Muscle layer of colon (tissue), 2 donors: Measurements from ENCODE around the gene GAL3ST2.
"Not testable (repeated sequence)": the region's sequence is repeated elsewhere in the genome, so short reads cannot be mapped to it uniquely, and the experiment has no call there.

Experiments used
- H3K27ac ChIP-seq: one replicate; pipeline ENCODE4 v1.7.0; 2013; ENCODE audit warnings: low read depth, mild to moderate bottlenecking, low read length, moderate library complexity
- H3K27me3 ChIP-seq, 2 donors: one replicate each; pipeline ENCODE4 v1.7.0; 2013; ENCODE audit warnings: low read length in 2 of 2, mild to moderate bottlenecking in 2 of 2; ENCODE audit not compliant: insufficient read depth in 2 of 2, control insufficient read depth in 1 of 2
- H3K36me3 ChIP-seq: one replicate; pipeline ENCODE4 v1.7.0; 2013; ENCODE audit warnings: mild to moderate bottlenecking, low read length; ENCODE audit not compliant: insufficient read depth
- H3K4me1 ChIP-seq: one replicate; pipeline ENCODE4 v1.7.0; 2013; ENCODE audit warnings: mild to moderate bottlenecking, low read length; ENCODE audit not compliant: insufficient read depth
- H3K4me3 ChIP-seq, 2 donors: one replicate each; pipeline ENCODE4 v1.7.0; 2013; ENCODE audit warnings: low read length in 2 of 2, low read depth in 1 of 2, mild to moderate bottlenecking in 1 of 2, moderate library complexity in 1 of 2
- H3K9ac ChIP-seq: one replicate; pipeline ENCODE4 v1.7.0; 2013; ENCODE audit warnings: low read length
- H3K9me3 ChIP-seq: one replicate; pipeline ENCODE4 v1.7.0; 2013; ENCODE audit warnings: mild to moderate bottlenecking, low read length
- donor health status: abdominal sarcoma.
- donor health status: Adenocarcinoma of cecum.

Gene GAL3ST2

GRCh38 chr2:241782053-241782452 lies 5.4 kb downstream of the GAL3ST2 start:
- H3K27ac ChIP-seq, H3K9me3 ChIP-seq, H3K27me3 ChIP-seq, H3K4me1 ChIP-seq, H3K9ac ChIP-seq, H3K4me3 ChIP-seq, H3K36me3 ChIP-seq: not testable (repeated sequence)

GRCh38 chr2:241788135-241788534 lies 11.5 kb downstream of the GAL3ST2 start:
- H3K36me3 ChIP-seq: no peaks in the 10 kb centered on the region

GRCh38 chr2:241788572-241788971 lies 11.9 kb downstream of the GAL3ST2 start:
- H3K27ac ChIP-seq: no peak overlapping the region

More at GRCh38 chr2:241788135-241788534, 11.5 kb downstream of the GAL3ST2 start:
- H3K9ac ChIP-seq: no peak overlapping the region
- H3K27me3 ChIP-seq: no peaks in the 10 kb centered on the region
- no peak overlapping the region for H3K4me3 ChIP-seq
- H3K4me1 ChIP-seq: no peaks in the 10 kb centered on the region
- H3K27ac ChIP-seq: no peak overlapping the region
- H3K9me3 ChIP-seq: no peaks in the 10 kb centered on the region

GRCh38 chr2:241791385-241791784 lies 14.8 kb downstream of the GAL3ST2 start:
- not testable (repeated sequence) for H3K9ac ChIP-seq, H3K9me3 ChIP-seq, H3K36me3 ChIP-seq, H3K4me1 ChIP-seq, H3K27me3 ChIP-seq, H3K4me3 ChIP-seq, H3K27ac ChIP-seq

More at GRCh38 chr2:241788572-241788971, 11.9 kb downstream of the GAL3ST2 start:
- H3K36me3 ChIP-seq: no peaks in the 10 kb centered on the region
- no peak overlapping the region for H3K4me3 ChIP-seq
- H3K9me3 ChIP-seq: no peaks in the 10 kb centered on the region
- H3K4me1 ChIP-seq: no peaks in the 10 kb centered on the region
- H3K27me3 ChIP-seq: no peaks in the 10 kb centered on the region
- no peak overlapping the region for H3K9ac ChIP-seq

- no peak overlapping the region for H3K27ac ChIP-seq
- no peak overlapping the region for H3K4me3 ChIP-seq
- no peak overlapping the region for H3K9ac ChIP-seq
- H3K9me3 ChIP-seq: no peaks in the 10 kb centered on the region
- H3K4me1 ChIP-seq: no peaks in the 10 kb centered on the region
- peaks cover 0 to 3% of the 10 kb centered on the region in 2 donors for H3K27me3 ChIP-seq
- H3K36me3 ChIP-seq: no peaks in the 10 kb centered on the region
Measured at GRCh38 chr2:241793385-241793784, 16.8 kb downstream of the GAL3ST2 start.

GRCh38 chr2:241794250-241794823 lies 17.7 kb downstream of the GAL3ST2 start:
- Histone ChIP-seq H3K9ac (no peak overlapping the region), H3K4me3 (no peak overlapping the region), H3K9me3 (no peaks in the 10 kb centered on the region), H3K27ac (no peak overlapping the region), H3K4me1 (no peaks in the 10 kb centered on the region), H3K36me3 (no peaks in the 10 kb centered on the region), H3K27me3 (peaks cover 0 to 5% of the 10 kb centered on the region in 2 donors)

GRCh38 chr2:241795021-241795999 lies 18.7 kb downstream of the GAL3ST2 start:
- Histone ChIP-seq H3K27ac (no peak overlapping the region), H3K4me3 (no peak overlapping the region), H3K4me1 (no peaks in the 10 kb centered on the region), H3K9ac (no peak overlapping the region), H3K27me3 (peaks cover 0 to 5% of the 10 kb centered on the region in 2 donors), H3K9me3 (no peaks in the 10 kb centered on the region), H3K36me3 (no peaks in the 10 kb centered on the region)

- peaks cover 0 to 5% of the 10 kb centered on the region in 2 donors for H3K27me3 ChIP-seq
- no peaks in the 10 kb centered on the region for H3K9me3 ChIP-seq
- H3K36me3 ChIP-seq: no peaks in the 10 kb centered on the region
- H3K4me3 ChIP-seq: no peak overlapping the region
- no peaks in the 10 kb centered on the region for H3K4me1 ChIP-seq
- no peak overlapping the region for H3K9ac ChIP-seq
- H3K27ac ChIP-seq: no peak overlapping the region
Measured at GRCh38 chr2:241796209-241796608, 19.6 kb downstream of the GAL3ST2 start.

- Histone ChIP-seq H3K36me3 (no peaks in the 10 kb centered on the region), H3K27ac (no peak overlapping the region), H3K27me3 (peaks cover 0 to 5% of the 10 kb centered on the region in 2 donors), H3K9me3 (no peaks in the 10 kb centered on the region), H3K4me3 (no peak overlapping the region), H3K4me1 (no peaks in the 10 kb centered on the region), H3K9ac (no peak overlapping the region)
Measured at GRCh38 chr2:241796610-241797138, 20.1 kb downstream of the GAL3ST2 start.

- no peak overlapping the region for H3K9ac ChIP-seq
- no peaks in the 10 kb centered on the region for H3K4me1 ChIP-seq
- H3K27ac ChIP-seq: no peak overlapping the region
- no peak overlapping the region for H3K4me3 ChIP-seq
- no peaks in the 10 kb centered on the region for H3K36me3 ChIP-seq
- no peaks in the 10 kb centered on the region for H3K9me3 ChIP-seq
- peaks cover 0 to 5% of the 10 kb centered on the region in 2 donors for H3K27me3 ChIP-seq
Measured at GRCh38 chr2:241797441-241798080, 20.9 kb downstream of the GAL3ST2 start.

- Histone ChIP-seq H3K9me3 (no peaks in the 10 kb centered on the region), H3K4me3 (no peak overlapping the region), H3K27ac (no peak overlapping the region), H3K9ac (no peak overlapping the region), H3K36me3 (no peaks in the 10 kb centered on the region), H3K27me3 (peaks cover 0 to 11% of the 10 kb centered on the region in 2 donors), H3K4me1 (no peaks in the 10 kb centered on the region)
Measured at GRCh38 chr2:241798081-241798630, 21.5 kb downstream of the GAL3ST2 start.
